ENCODE measurements around the gene NISCH.

Gene NISCH

GRCh38 chr3:52455283-52456168, at the start of gene NISCH:
TSS of gene NISCH (plus strand) at chr3:52455604. CDS start at chr3:52455642, 38 bp downstream.
- Histone ChIP-seq H3K9me3 (ENCODE audit: control insufficient read depth in 1 of 2, low read length in 2 of 2) (no peaks in the 10 kb centered on the region), H3K27me3 (ENCODE audit: control insufficient read depth in 1 of 2, insufficient read depth in 2 of 2, low read length in 2 of 2) (no peaks in the 10 kb centered on the region), H3K9ac (ENCODE audit: low read depth in 1 of 2, low read length in 2 of 2) (peak within 1 kb of the TSS; percentile 82 to 98), H3K4me1 (ENCODE audit: control insufficient read depth in 1 of 2, insufficient read depth in 2 of 2, low read length in 2 of 2) (peaks cover 20 to 27% of the 10 kb centered on the region in 2 donors), H3K4me3 (ENCODE audit: low read depth in 1 of 2, low read length in 2 of 2) (peak within 1 kb of the TSS; percentile 84 to 86), H3K27ac (ENCODE audit: low read depth, low read length) (peak within 1 kb of the TSS; percentile 74), H3K36me3 (ENCODE audit: control insufficient read depth in 1 of 2, insufficient read depth in 2 of 2, low read length in 2 of 2) (peaks cover 11 to 24% of the 10 kb centered on the region in 2 donors)

DNA sequence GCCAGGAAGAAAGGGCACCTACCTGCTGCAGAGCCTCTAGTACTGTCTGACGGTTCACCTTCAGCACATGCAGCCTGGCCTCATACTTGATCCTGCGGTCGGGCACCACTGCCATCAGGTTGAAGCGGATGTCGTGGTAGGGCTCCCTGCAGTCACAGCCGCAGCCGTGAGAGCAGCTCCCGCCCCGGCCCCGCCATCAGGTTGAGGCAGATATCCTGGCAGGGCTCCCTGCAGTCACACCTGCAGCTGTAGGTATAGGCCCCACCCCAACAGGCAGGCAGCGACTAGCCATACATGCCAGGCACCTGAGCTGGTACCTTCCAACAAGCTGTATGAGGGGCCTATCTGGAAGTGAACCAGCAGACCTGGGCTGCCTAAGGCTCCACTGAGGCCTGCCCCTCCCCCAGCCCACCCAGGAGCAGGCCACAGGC, 49.2 kb upstream of the NISCH start:
- Histone ChIP-seq H3K9me3 (ENCODE audit: control insufficient read depth in 1 of 2, low read length in 2 of 2) (no peaks in the 10 kb centered on the region), H3K9ac (ENCODE audit: low read depth in 1 of 2, low read length in 2 of 2) (peak overlapping the region in 1 of 2 donors; percentile 23), H3K27ac (ENCODE audit: low read depth, low read length) (no peak overlapping the region), H3K4me1 (ENCODE audit: control insufficient read depth in 1 of 2, insufficient read depth in 2 of 2, low read length in 2 of 2) (peaks cover 23 to 44% of the 10 kb centered on the region in 2 donors), H3K36me3 (ENCODE audit: control insufficient read depth in 1 of 2, insufficient read depth in 2 of 2, low read length in 2 of 2) (peaks cover 45 to 75% of the 10 kb centered on the region in 2 donors), H3K27me3 (ENCODE audit: control insufficient read depth in 1 of 2, insufficient read depth in 2 of 2, low read length in 2 of 2) (no peaks in the 10 kb centered on the region), H3K4me3 (ENCODE audit: low read depth in 1 of 2, low read length in 2 of 2) (no peak overlapping the region)

GRCh38 chr3:52406791-52407510, 48.5 kb upstream of the NISCH start:
- H3K36me3 ChIP-seq (ENCODE audit: control insufficient read depth in 1 of 2, insufficient read depth in 2 of 2, low read length in 2 of 2), result peaks cover 45 to 68% of the 10 kb centered on the region in 2 donors
- peak overlapping the region in 1 of 2 donors; percentile 23 for H3K9ac ChIP-seq (ENCODE audit: low read depth in 1 of 2, low read length in 2 of 2)
- H3K4me1 ChIP-seq (ENCODE audit: control insufficient read depth in 1 of 2, insufficient read depth in 2 of 2, low read length in 2 of 2), result peaks cover 30 to 51% of the 10 kb centered on the region in 2 donors

GRCh38 chr3:52407779-52408178, 47.6 kb upstream of the NISCH start:
- Histone ChIP-seq H3K27me3 (ENCODE audit: control insufficient read depth in 1 of 2, insufficient read depth in 2 of 2, low read length in 2 of 2) (no peaks in the 10 kb centered on the region), H3K4me1 (ENCODE audit: control insufficient read depth in 1 of 2, insufficient read depth in 2 of 2, low read length in 2 of 2) (peaks cover 39 to 59% of the 10 kb centered on the region in 2 donors), H3K27ac (ENCODE audit: low read depth, low read length) (no peak overlapping the region), H3K4me3 (ENCODE audit: low read depth in 1 of 2, low read length in 2 of 2) (no peak overlapping the region), H3K9me3 (ENCODE audit: control insufficient read depth in 1 of 2, low read length in 2 of 2) (no peaks in the 10 kb centered on the region), H3K9ac (ENCODE audit: low read depth in 1 of 2, low read length in 2 of 2) (no peak overlapping the region), H3K36me3 (ENCODE audit: control insufficient read depth in 1 of 2, insufficient read depth in 2 of 2, low read length in 2 of 2) (peaks cover 36 to 59% of the 10 kb centered on the region in 2 donors)

More at GRCh38 chr3:52406791-52407510, 48.5 kb upstream of the NISCH start:
- H3K4me3 ChIP-seq (ENCODE audit: low read depth in 1 of 2, low read length in 2 of 2), result no peak overlapping the region
- no peaks in the 10 kb centered on the region for H3K27me3 ChIP-seq (ENCODE audit: control insufficient read depth in 1 of 2, insufficient read depth in 2 of 2, low read length in 2 of 2)
- no peaks in the 10 kb centered on the region for H3K9me3 ChIP-seq (ENCODE audit: control insufficient read depth in 1 of 2, low read length in 2 of 2)
- H3K27ac ChIP-seq (ENCODE audit: low read depth, low read length), result no peak overlapping the region

DNA sequence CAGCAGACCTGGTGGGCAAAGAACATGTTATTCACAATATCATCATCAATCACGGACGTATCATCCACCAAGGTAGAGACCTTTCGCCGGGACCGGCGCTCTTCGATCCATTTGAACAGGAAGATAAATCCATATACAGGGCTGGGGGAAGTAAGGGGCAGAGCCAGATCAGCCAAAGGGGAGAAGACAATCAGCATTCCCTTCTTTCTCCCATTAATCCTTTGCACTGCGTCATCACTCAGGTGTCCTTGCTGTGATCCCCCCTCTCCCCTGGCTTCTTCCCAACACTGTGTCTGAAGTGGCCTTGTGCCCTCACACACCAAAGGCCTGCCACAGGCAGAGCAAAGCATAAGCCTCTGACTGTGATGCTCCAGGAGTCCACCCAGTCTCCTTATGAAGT, 46.9 kb upstream of the NISCH start:
- H3K9ac ChIP-seq (ENCODE audit: low read depth in 1 of 2, low read length in 2 of 2), result peak overlapping the region in 1 of 2 donors; percentile 85
- peak overlapping the region; percentile 76 to 94 for H3K4me3 ChIP-seq (ENCODE audit: low read depth in 1 of 2, low read length in 2 of 2)
- H3K9me3 ChIP-seq (ENCODE audit: control insufficient read depth in 1 of 2, low read length in 2 of 2), result no peaks in the 10 kb centered on the region
- peaks cover 32 to 52% of the 10 kb centered on the region in 2 donors for H3K36me3 ChIP-seq (ENCODE audit: control insufficient read depth in 1 of 2, insufficient read depth in 2 of 2, low read length in 2 of 2)
- peaks cover 45 to 61% of the 10 kb centered on the region in 2 donors for H3K4me1 ChIP-seq (ENCODE audit: control insufficient read depth in 1 of 2, insufficient read depth in 2 of 2, low read length in 2 of 2)
- no peak overlapping the region for H3K27ac ChIP-seq (ENCODE audit: low read depth, low read length)
- H3K27me3 ChIP-seq (ENCODE audit: control insufficient read depth in 1 of 2, insufficient read depth in 2 of 2, low read length in 2 of 2), result no peaks in the 10 kb centered on the region

GRCh38 chr3:52415800-52416199, 39.6 kb upstream of the NISCH start:
- Histone ChIP-seq H3K4me3 (ENCODE audit: low read depth in 1 of 2, low read length in 2 of 2) (no peak overlapping the region), H3K27ac (ENCODE audit: low read depth, low read length) (no peak overlapping the region), H3K9ac (ENCODE audit: low read depth in 1 of 2, low read length in 2 of 2) (no peak overlapping the region), H3K27me3 (ENCODE audit: control insufficient read depth in 1 of 2, insufficient read depth in 2 of 2, low read length in 2 of 2) (no peaks in the 10 kb centered on the region), H3K4me1 (ENCODE audit: control insufficient read depth in 1 of 2, insufficient read depth in 2 of 2, low read length in 2 of 2) (peaks cover 21% of the 10 kb centered on the region in 2 donors), H3K36me3 (ENCODE audit: control insufficient read depth in 1 of 2, insufficient read depth in 2 of 2, low read length in 2 of 2) (peaks cover 7% of the 10 kb centered on the region in 2 donors), H3K9me3 (ENCODE audit: control insufficient read depth in 1 of 2, low read length in 2 of 2) (no peaks in the 10 kb centered on the region)

DNA sequence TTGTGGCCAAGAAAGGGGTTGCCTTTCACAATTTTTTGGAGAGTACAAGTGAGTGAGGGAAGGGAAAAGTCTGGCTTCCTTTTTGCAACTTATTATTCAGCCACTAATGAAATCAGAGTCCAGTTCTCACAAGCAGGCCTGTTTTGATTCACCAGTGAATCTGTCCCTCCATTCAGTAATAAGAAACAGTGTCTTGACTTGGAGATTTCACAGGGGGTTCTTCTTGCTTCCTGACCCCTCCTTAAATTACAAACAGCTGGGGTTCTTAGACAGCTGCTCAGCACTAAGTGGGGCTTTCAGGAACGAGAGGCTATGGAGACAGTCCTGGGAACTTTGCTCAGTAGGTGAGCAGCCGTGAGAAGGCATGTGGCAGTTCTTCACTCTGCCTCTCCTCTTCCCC, 35.0 kb upstream of the NISCH start:
- no peak overlapping the region for H3K9ac ChIP-seq (ENCODE audit: low read depth in 1 of 2, low read length in 2 of 2)
- no peak overlapping the region for H3K4me3 ChIP-seq (ENCODE audit: low read depth in 1 of 2, low read length in 2 of 2)
- peaks cover 7 to 11% of the 10 kb centered on the region in 2 donors for H3K36me3 ChIP-seq (ENCODE audit: control insufficient read depth in 1 of 2, insufficient read depth in 2 of 2, low read length in 2 of 2)
- H3K27me3 ChIP-seq (ENCODE audit: control insufficient read depth in 1 of 2, insufficient read depth in 2 of 2, low read length in 2 of 2), result no peaks in the 10 kb centered on the region
- H3K4me1 ChIP-seq (ENCODE audit: control insufficient read depth in 1 of 2, insufficient read depth in 2 of 2, low read length in 2 of 2), result no peaks in the 10 kb centered on the region
- H3K9me3 ChIP-seq (ENCODE audit: control insufficient read depth in 1 of 2, low read length in 2 of 2), result no peaks in the 10 kb centered on the region
- H3K27ac ChIP-seq (ENCODE audit: low read depth, low read length), result no peak overlapping the region

GRCh38 chr3:52422669-52423068, 32.7 kb upstream of the NISCH start:
- Histone ChIP-seq H3K4me1 (ENCODE audit: control insufficient read depth in 1 of 2, insufficient read depth in 2 of 2, low read length in 2 of 2) (no peaks in the 10 kb centered on the region), H3K9ac (ENCODE audit: low read depth in 1 of 2, low read length in 2 of 2) (no peak overlapping the region), H3K27ac (ENCODE audit: low read depth, low read length) (no peak overlapping the region), H3K27me3 (ENCODE audit: control insufficient read depth in 1 of 2, insufficient read depth in 2 of 2, low read length in 2 of 2) (no peaks in the 10 kb centered on the region), H3K36me3 (ENCODE audit: control insufficient read depth in 1 of 2, insufficient read depth in 2 of 2, low read length in 2 of 2) (peaks cover 7 to 11% of the 10 kb centered on the region in 2 donors), H3K9me3 (ENCODE audit: control insufficient read depth in 1 of 2, low read length in 2 of 2) (no peaks in the 10 kb centered on the region), H3K4me3 (ENCODE audit: low read depth in 1 of 2, low read length in 2 of 2) (no peak overlapping the region)

- Histone ChIP-seq H3K4me1 (ENCODE audit: control insufficient read depth in 1 of 2, insufficient read depth in 2 of 2, low read length in 2 of 2) (no peaks in the 10 kb centered on the region), H3K36me3 (ENCODE audit: control insufficient read depth in 1 of 2, insufficient read depth in 2 of 2, low read length in 2 of 2) (peaks cover 7 to 11% of the 10 kb centered on the region in 2 donors), H3K9me3 (ENCODE audit: control insufficient read depth in 1 of 2, low read length in 2 of 2) (no peaks in the 10 kb centered on the region), H3K4me3 (ENCODE audit: low read depth in 1 of 2, low read length in 2 of 2) (no peak overlapping the region), H3K9ac (ENCODE audit: low read depth in 1 of 2, low read length in 2 of 2) (no peak overlapping the region), H3K27ac (ENCODE audit: low read depth, low read length) (no peak overlapping the region), H3K27me3 (ENCODE audit: control insufficient read depth in 1 of 2, insufficient read depth in 2 of 2, low read length in 2 of 2) (no peaks in the 10 kb centered on the region)
These were observed 32.2 kb upstream of the NISCH start for GRCh38 chr3:52423173-52423572.
